ENCODE measurements around the gene ADAMTS2. TPM values are rescaled to one million over a fixed set of nuclear protein-coding genes. Genes with fewer than 3 reads are reported as not detected.

ADAMTS2 gene
- total RNA-seq, 1 donor from 2014 or later = 25.3 TPM

- no peak for DNase-seq (ENCODE audit: low spot score)
- ATAC-seq = no peak
- intact Hi-C loops (cut with DNase I) = no loop called here
Observed at GRCh38 chr5:179199246-179199645, 146.0 kb downstream of the ADAMTS2 start.

DNA sequence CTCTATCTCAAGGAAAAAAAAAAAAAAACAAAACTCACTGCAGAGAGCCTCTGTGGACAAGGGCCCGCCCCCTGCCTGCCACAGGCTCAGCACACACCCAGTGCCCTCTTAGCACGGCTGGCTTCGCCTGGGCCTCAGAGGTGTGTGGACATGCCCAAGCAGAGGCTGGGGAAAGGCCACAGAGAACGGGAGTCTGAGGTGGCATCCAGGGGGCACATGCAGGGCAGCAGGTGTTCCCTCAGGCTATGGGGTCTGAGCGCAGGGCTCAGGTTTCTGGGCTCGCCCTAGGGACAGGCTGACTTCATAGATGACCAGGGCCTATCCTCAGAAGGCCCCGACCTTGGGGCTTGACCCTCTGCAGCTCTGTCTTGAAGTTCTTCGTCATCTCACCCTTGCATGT lies 146.4 kb downstream of the ADAMTS2 start:
- no peak for DNase-seq (ENCODE audit: low spot score)
- no peak for ATAC-seq
- intact Hi-C loops (cut with DNase I) = no loop called here

DNA sequence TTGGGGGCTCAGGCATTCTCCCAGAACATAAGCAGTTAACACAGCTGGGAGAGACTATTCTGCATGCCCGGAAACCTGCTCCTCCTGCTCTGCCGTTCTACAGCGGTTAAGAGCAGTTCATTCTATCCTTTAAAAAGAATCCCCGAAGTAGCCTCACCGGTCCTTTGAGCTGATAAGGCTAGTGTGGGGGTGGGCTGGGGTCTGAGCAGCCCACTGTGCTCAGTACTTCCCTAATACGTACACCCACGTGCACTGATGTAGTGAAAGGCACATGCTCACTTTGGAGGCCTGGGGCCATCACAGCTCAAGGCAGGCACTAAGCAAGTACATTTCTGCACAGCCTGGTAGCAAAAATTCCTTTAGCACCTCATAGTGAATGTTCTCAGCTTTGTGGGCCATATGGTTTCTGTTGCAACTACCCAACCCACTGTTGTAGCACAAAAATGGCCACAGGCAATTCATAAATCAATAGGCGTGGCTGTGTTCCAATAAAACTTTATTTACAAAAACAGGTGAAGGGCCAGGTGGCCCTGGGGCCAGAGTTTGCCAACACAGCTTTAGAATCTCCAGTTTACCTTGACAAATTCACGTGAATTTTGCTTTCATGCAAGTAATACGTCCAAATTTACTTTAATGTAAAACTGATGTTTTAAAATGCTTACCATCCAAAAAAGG lies 148.7 kb downstream of the ADAMTS2 start:
- DNase-seq (ENCODE audit: low spot score) (no peak), ATAC-seq (no peak)
- intact Hi-C loops (cut with DNase I) = no loop called here

DNA sequence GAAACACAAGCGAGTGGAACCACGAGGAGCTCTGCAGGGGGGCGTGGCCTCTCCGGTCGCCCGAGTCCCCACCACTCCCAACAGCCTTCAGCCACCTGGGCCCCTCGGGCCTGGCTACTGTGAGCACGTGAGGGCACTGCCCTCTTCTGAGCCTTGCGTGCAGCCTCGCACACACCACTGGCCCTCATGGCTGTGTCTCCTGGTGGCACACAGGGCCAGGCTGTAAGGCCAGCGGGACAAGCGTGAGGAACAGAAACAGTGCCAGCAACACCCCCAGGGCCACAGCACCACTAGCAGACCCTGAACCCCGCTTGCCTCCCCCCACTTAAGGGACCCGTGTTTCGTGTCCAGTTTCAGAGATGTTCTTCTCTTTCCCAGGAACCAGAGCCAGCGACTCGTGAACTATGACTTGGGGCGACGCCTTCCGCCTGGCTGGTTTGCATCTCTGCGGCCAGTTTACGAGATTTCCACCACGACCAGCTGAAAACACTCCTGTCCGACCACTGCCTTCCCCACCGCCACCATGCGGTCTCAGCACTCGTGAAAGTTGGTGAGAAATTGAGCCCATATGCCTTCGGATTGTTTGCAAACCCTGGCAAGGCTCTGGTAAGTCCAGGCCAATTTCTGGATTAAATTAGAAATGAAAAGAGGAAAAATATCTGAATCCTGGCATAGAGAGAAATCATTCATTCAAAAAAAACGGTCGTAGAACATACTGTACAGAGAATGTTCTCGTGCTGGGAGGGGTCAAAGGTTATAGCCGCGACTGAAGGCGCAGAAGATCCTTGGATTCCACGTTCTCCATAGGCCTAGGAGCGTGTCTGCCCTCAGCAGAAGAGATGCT lies 149.5 kb downstream of the ADAMTS2 start:
- no peak for ATAC-seq

GRCh38 chr5:179194941-179195381 lies 150.3 kb downstream of the ADAMTS2 start:
- DNase-seq (ENCODE audit: low spot score) = no peak
- ATAC-seq = no peak
- intact Hi-C loops (cut with DNase I) = no loop called here

More for the DNA sequence above, 149.5 kb downstream of the ADAMTS2 start:
- no peak for DNase-seq (ENCODE audit: low spot score)
- intact Hi-C loops (cut with DNase I) = no loop called here

DNA sequence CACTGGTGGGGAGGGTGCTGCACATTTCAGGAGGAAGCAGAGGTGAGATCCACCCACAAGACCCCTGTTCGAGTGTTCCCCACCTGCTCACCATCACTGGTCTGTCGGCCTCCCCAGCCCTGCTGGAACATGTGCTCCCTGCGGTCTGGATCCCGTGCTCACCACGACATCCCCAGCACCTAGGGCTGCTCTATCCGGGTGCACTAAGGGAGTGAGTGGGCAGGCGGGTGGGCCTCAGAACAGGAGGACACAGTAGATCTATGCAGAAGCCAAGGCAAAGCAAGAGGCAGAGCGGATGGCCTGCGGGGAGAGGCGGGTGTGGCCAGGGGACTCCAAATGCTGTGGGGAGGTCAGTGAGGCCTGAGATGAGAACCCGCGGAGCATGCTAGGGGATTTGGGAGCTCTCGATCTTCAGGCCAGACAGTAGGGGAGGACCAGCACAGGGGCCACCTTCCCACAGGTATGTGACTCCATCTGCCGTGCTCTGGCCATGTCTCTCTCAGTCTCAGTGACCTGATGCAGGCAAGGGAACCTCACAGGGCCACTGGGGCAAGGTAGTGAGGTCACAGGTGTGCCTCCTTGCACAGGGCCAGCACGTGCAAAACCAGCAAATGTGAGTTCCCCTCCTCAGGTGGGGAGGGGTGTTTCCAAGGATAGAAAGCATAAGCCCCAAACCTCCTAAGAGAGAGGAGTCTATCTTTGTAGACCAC lies 150.9 kb downstream of the ADAMTS2 start:
- intact Hi-C loops (cut with DNase I) = no loop called here
- ATAC-seq = no peak
- no peak for DNase-seq (ENCODE audit: low spot score)

DNA sequence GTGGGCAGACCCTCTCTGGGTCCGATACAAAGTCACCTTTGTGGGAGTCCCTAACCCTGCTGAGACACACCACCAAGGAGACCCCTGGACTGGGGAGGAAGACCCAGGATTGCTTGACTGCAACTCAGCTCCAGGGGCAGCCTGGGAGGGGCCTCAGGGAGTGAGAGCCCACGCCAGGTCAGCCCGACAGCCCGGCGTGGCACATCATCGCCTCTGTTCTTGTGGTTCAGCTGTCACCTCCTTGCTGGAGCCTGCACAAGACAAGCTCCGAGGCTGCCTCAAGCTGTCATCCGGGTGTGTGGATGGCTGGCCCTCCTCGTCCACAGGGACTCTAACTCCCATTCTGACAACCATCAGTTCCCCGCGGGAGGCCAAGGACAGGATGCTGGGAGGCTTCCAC lies 151.5 kb downstream of the ADAMTS2 start:
- no peak for ATAC-seq
- intact Hi-C loops (cut with DNase I) = no loop called here
- no peak for DNase-seq (ENCODE audit: low spot score)

DNA sequence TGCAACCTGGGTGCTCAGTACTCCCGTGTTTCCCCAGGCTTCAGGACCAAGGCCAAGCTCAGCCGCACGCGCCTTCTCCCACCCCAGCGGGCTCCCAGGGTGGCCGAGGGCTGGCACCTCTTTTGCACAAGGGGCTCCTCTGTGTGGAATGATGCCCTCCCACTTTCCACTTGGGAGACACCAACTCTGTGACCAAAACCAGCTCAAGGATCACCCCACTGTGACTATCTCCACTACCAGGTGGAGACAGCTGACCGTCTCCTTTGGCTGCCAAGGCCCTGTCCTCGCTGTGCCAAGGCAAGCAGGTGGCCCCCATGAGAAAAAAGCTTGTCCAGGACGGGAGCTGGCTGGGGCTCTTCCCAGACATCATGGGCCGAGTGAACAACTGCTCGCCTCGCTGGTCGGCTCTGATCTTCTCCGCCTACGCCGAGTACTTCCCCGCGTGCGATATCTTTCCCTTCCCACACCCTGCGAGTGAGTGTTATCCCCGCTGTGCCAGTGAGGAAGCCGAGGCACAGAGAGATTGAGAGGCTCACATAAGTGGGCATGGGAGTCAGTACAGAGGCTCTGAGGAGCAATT lies 152.3 kb downstream of the ADAMTS2 start:
- no peak for ATAC-seq
- intact Hi-C loops (cut with DNase I) = no loop called here

GRCh38 chr5:179192185-179192890 lies 152.9 kb downstream of the ADAMTS2 start:
- ATAC-seq (no peak), DNase-seq (ENCODE audit: low spot score) (no peak)
- intact Hi-C loops (cut with DNase I) = no loop called here

More for the DNA sequence above, 152.3 kb downstream of the ADAMTS2 start:
- DNase-seq (ENCODE audit: low spot score) = no peak

DNA sequence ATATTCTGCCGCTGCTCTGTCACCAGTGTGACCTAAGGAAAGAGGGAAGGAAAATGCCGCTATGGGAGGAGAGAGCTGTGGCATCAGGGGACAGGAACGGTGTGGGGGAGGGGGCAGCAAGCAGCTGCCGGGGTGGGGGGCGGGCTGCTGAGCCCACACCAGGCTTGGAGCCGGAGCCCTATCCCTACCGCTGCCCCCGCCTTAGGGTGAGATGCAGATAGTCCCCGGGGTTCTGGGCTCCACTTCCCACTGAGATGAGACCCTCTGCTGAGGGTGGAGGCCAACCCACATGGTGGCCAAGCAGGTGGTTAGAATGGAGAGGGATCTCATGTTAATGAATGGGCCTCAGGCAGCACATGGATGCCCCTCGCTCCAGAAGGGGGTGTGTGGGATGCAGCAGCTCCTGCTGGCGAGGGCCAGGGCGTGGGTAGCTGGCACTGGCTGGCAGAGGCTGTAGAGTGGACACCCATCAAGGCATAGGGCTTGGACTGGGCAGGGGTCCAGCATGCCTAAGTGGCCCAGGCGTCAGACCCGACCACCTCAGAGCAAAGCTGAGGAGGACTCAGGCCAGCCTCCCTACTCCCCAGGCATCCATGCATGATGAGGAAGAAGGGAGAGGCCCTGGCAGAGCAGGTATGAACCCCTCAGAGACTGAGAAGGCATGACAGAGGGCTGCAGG lies 153.6 kb downstream of the ADAMTS2 start:
- intact Hi-C loops (cut with DNase I) = no loop called here
- ATAC-seq (no peak), DNase-seq (ENCODE audit: low spot score) (no peak)

DNA sequence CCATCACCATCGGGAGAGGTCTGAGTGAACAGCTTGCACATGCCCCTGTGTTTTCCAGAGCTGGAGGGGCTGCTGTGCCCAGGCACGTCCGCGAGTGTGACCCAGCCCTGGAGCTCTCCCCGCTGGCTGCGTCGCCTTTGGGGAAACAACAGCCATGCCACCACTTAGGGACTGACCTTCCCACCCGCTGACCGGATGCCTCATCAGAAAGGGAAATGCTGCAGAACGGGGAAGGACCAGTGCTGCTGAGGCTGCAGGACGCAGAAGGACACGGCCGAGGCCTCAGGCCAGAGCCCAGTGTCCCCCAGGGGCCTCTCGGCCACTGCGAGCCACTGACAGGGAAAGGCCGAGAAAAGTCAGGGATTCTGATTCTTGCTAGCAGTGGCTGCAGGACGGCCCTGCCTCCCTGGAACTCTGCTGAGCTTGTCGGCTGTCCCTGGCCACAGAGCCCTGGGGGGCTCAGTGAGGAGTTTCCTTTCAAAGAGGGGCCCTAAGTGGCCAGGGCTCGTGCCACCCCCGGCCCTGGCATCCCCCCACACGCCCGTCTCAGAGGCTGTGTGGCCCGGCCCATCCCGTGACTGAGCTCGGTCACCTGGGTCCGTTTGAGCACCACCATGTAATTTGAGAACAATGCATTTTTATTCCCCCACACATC lies 154.3 kb downstream of the ADAMTS2 start:
- ATAC-seq (no peak), DNase-seq (ENCODE audit: low spot score) (no peak)
- intact Hi-C loops (cut with DNase I) = no loop called here

GRCh38 chr5:179188636-179189035 lies 156.6 kb downstream of the ADAMTS2 start:
- ATAC-seq (no peak), DNase-seq (ENCODE audit: low spot score) (no peak)
- intact Hi-C loops (cut with DNase I) = no loop called here

GRCh38 chr5:179187681-179188575 lies 157.3 kb downstream of the ADAMTS2 start:
- DNase-seq (ENCODE audit: low spot score) (no peak), ATAC-seq (no peak)
- intact Hi-C loops (cut with DNase I) = no loop called here

GRCh38 chr5:179187229-179187678 lies 158.0 kb downstream of the ADAMTS2 start:
- intact Hi-C loops (cut with DNase I) = no loop called here
- DNase-seq (ENCODE audit: low spot score) (no peak), ATAC-seq (no peak)

DNA sequence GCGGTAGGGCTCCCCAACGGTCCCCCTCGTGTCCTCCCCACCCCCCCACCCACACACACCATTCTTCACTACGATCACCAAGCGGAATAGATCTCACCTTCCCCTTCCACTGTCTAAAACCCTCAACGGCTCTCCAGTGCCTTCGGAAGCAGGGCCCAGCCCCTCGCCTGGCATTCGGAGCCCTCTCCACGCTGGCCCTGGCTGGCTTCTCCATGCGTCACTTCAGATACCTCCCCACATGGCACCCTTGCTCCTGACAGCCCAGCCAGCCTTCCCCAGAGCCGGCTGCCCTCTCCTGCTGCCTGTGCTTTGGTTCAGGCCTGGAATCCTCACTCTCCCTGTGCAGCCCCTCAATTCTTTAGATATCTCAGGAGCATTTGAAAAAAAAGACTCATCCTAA lies 158.5 kb downstream of the ADAMTS2 start:
- ATAC-seq (no peak), DNase-seq (ENCODE audit: low spot score) (no peak)
- intact Hi-C loops (cut with DNase I) = no loop called here

DNA sequence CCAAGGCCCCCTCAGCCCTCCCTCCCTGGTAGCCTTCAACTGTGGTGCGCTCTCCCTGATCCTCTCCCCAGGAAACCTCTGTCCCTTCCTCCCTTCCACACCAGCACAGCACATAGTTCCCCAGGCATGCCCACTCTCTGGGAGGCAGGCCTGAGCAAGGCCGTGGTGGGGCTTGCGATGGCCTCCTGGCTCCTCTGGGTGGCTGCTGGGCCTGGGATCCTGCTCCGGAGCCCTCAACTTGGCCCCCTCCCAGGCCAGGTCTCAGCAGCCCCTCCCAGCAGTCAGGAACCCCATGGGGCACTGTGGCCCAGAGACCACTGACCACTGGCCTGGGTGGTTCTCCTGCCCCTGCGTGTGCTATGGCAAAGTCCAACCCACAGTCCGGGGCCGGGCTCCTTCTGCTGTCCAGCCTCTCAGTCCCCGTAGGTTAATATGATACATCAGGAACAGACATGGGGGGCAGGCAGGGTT lies 159.3 kb downstream of the ADAMTS2 start:
- no peak for DNase-seq (ENCODE audit: low spot score)
- intact Hi-C loops (cut with DNase I) = no loop called here
- peak; percentile 22 for ATAC-seq

Measured in sciatic nerve (tissue), 2 donors.